Measurements from ENCODE around the gene IRGC. TPM values are rescaled to one million over a fixed set of nuclear protein-coding genes. Genes with fewer than 3 reads are reported as not detected.

Gene IRGC
- total and polyA plus RNA-seq, 2 of the 4 experiments (the other 2 are of a cell fraction): not detected

DNA sequence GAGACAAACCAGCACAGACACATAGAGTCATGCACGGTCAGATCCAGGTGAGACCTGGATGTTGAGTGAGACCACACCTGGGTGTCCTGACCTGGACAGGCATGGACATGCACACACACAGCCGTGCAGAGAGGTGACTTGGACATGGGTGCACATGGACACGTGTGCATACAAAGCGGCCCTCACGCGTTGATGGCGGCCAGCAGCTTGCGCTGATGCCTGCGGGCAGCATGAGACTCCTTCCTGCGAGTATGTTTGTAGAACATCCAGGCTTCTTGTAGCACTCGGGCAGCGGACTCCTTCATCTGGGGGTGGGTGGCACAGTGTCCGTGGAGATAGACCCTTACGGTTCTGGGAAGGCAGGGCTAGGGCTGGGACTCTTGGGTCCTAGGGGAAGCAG lies 53.4 kb downstream of the IRGC start:
- no peak overlapping the region for H3K27ac ChIP-seq (ENCODE audit: insufficient read depth, low read length)
- H3K36me3 ChIP-seq (ENCODE audit: control insufficient read depth, insufficient read depth, low read length): no peaks in the 10 kb centered on the region
- H4K8ac ChIP-seq (ENCODE audit: low read depth in 2 of 2, low read length in 2 of 2): no peak overlapping the region
- no peak overlapping the region; the same call in 1 of the 2 replicates for H3K4ac ChIP-seq (ENCODE audit: low read depth, low read length)
- H3K9me1 ChIP-seq (ENCODE audit: insufficient read depth, low read length): peaks cover 17% of the 10 kb centered on the region; the same call in 1 of the 2 replicates
- H2BK15ac ChIP-seq (ENCODE audit: low read depth, low read length): no peak overlapping the region
- ChIA-PET CTCF (no interaction called here), POLR2A (ENCODE audit: unreplicated experiment) (no interaction called here)
- H3K9ac ChIP-seq (ENCODE audit: low read depth, low read length): no peak overlapping the region
- H2AFZ ChIP-seq (replicated peaks; ENCODE audit: low read length, poor library complexity): no peak overlapping the region
- H3K4me1 ChIP-seq (ENCODE audit: control insufficient read depth, insufficient read depth, low read length): peaks cover 8% of the 10 kb centered on the region
- ATAC-seq (ENCODE audit: low read depth) (no peak), DNase-seq (no peak)
- no peaks in the 10 kb centered on the region; the same call in 1 of the 2 replicates for H4K20me1 ChIP-seq (ENCODE audit: insufficient read depth, low read length)
- H3K4me2 ChIP-seq (ENCODE audit: low read depth, low read length): no peak overlapping the region
- no peak overlapping the region for H2BK20ac ChIP-seq (ENCODE audit: low read depth, low read length)
- no peak overlapping the region for H2BK5ac ChIP-seq (ENCODE audit: low read depth, low read length, poor library complexity, severe bottlenecking)
- dilution Hi-C loops (cut with HindIII; ENCODE audit: low sequenced_read_pairs, unreplicated experiment) (no loop called here), intact Hi-C loops (cut with micrococcal nuclease) (no loop called here), in situ Hi-C loops (cut with MboI; ENCODE audit: low sequenced_read_pairs) (no loop called here)
- no peaks in the 10 kb centered on the region for H3K9me3 ChIP-seq (ENCODE audit: control insufficient read depth, insufficient read depth, low read length)
- no peak overlapping the region for H4K5ac ChIP-seq (ENCODE audit: low read depth, low read length)
- peaks cover 8% of the 10 kb centered on the region for H3K27me3 ChIP-seq (ENCODE audit: control insufficient read depth, insufficient read depth, low read length)
- no peak overlapping the region for H2AK9ac ChIP-seq (replicated peaks; ENCODE audit: low read depth, low read length, poor library complexity)
- no peak overlapping the region for H3K4me3 ChIP-seq (ENCODE audit: insufficient read depth, low read depth, low read length)
- no peak overlapping the region for H2BK120ac ChIP-seq (ENCODE audit: low read depth, low read length)
- BruUV-seq (replicated peaks): no TSS peak
- TF ChIP-seq USF2 (IDR thresholded peaks at IDR 0.05; ENCODE audit: low read depth, low read length) (no peak), SMC3 (IDR thresholded peaks at IDR 0.05; ENCODE audit: low read depth, low read length) (no peak), MXI1 (IDR thresholded peaks at IDR 0.05; ENCODE audit: borderline replicate concordance, low read depth, low read length) (no peak), MAZ (IDR thresholded peaks at IDR 0.05; ENCODE audit: borderline replicate concordance, low read depth, low read length) (no peak), POLR2A (IDR thresholded peaks at IDR 0.05; ENCODE audit: low read depth, low read length) (no peak), FOS (IDR thresholded peaks at IDR 0.05; ENCODE audit: low read depth, low read length) (no peak), BHLHE40 (IDR thresholded peaks at IDR 0.05; ENCODE audit: low read depth, low read length) (no peak), NFE2L2 (IDR thresholded peaks at IDR 0.05; ENCODE audit: low read depth, low read length) (no peak), MAFK (IDR thresholded peaks at IDR 0.05; ENCODE audit: low read depth, low read length) (no peak), RAD21 (IDR thresholded peaks at IDR 0.05; ENCODE audit: low read length) (no peak), RCOR1 (IDR thresholded peaks at IDR 0.05; ENCODE audit: insufficient replicate concordance, low read length) (no peak), CEBPB (IDR thresholded peaks at IDR 0.05; ENCODE audit: low read depth, low read length) (no peak)
- TF ChIP-seq, protein P1, sequence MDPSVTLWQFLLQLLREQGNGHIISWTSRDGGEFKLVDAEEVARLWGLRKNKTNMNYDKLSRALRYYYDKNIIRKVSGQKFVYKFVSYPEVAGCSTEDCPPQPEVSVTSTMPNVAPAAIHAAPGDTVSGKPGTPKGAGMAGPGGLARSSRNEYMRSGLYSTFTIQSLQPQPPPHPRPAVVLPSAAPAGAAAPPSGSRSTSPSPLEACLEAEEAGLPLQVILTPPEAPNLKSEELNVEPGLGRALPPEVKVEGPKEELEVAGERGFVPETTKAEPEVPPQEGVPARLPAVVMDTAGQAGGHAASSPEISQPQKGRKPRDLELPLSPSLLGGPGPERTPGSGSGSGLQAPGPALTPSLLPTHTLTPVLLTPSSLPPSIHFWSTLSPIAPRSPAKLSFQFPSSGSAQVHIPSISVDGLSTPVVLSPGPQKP (IDR thresholded peaks at IDR 0.05; ENCODE audit: borderline replicate concordance, low read depth, low read length): no peak
- TF ChIP-seq, protein P2, sequence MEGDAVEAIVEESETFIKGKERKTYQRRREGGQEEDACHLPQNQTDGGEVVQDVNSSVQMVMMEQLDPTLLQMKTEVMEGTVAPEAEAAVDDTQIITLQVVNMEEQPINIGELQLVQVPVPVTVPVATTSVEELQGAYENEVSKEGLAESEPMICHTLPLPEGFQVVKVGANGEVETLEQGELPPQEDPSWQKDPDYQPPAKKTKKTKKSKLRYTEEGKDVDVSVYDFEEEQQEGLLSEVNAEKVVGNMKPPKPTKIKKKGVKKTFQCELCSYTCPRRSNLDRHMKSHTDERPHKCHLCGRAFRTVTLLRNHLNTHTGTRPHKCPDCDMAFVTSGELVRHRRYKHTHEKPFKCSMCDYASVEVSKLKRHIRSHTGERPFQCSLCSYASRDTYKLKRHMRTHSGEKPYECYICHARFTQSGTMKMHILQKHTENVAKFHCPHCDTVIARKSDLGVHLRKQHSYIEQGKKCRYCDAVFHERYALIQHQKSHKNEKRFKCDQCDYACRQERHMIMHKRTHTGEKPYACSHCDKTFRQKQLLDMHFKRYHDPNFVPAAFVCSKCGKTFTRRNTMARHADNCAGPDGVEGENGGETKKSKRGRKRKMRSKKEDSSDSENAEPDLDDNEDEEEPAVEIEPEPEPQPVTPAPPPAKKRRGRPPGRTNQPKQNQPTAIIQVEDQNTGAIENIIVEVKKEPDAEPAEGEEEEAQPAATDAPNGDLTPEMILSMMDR (conservative IDR thresholded peaks at IDR 0.05; ENCODE audit: low read depth, low read length): no peak
- no peak overlapping the region for H3K14ac ChIP-seq (replicated peaks; ENCODE audit: low read depth, low read length)
- H3K56ac ChIP-seq (ENCODE audit: extremely low read depth, insufficient read depth, low read length): no peak overlapping the region
- no peak overlapping the region for H4K91ac ChIP-seq (ENCODE audit: insufficient read depth, low read depth, low read length)
- no peak overlapping the region for H3K23ac ChIP-seq (ENCODE audit: low read depth, low read length)
- H2AK5ac ChIP-seq (ENCODE audit: low read depth, low read length): no peak overlapping the region
- H3K18ac ChIP-seq (ENCODE audit: low read depth, low read length): no peak overlapping the region
- 90% methylated on average over 9 of the region's 14 CpGs; no CpG with 5 or more reads in 1 of the 2 experiments for WGBS, 2 experiments (ENCODE audit: extremely low coverage in 2 of 2, insufficient read length in 1 of 2)
- H3K79me1 ChIP-seq (ENCODE audit: low read depth in 1 of 2, low read length in 2 of 2): peaks cover 0 to 3% of the 10 kb centered on the region in 2 experiments; a peak in 1 of 4 replicates

Data from IMR-90 (cell line).